H1 (cell line): ENCODE measurements around the gene SAMD15. TPM values are rescaled to one million over a fixed set of nuclear protein-coding genes. Genes with fewer than 3 reads are reported as not detected.

Source experiments
- ATF3 ChIP-seq: IDR thresholded peaks from 2 replicates; pipeline ENCODE4 v1.6.1; 2011; ENCODE audit warnings: low read depth, mild to moderate bottlenecking, low read length; ENCODE audit not compliant: insufficient read depth
- CBX5 ChIP-seq: fragments of 300-800, 300-1000 bp; sonication (generic); IDR thresholded peaks from 2 replicates; pipeline ENCODE4 v1.7.1; 2016; ENCODE audit warnings: antibody characterized with exemption, low read length, low read depth
- CHD7 ChIP-seq: fragments of 300-600 bp; sonication (generic); IDR thresholded peaks from 2 replicates; pipeline ENCODE4 v1.7.1; 2012; ENCODE audit warnings: low read length, moderate library complexity, mild to moderate bottlenecking, inconsistent platforms; ENCODE audit not compliant: insufficient replicate concordance
- GABPA ChIP-seq: IDR thresholded peaks from 2 replicates; pipeline ENCODE4 v1.6.1; 2011; ENCODE audit warnings: mild to moderate bottlenecking, low read length, moderate library complexity, borderline replicate concordance; ENCODE audit not compliant: insufficient read depth
- HDAC2 ChIP-seq, 2 experiments: fragments of 300-600 bp in 1 of 2; sonication (generic) in 1 of 2; IDR thresholded peaks; 2 replicates each; pipeline ENCODE4 v1.6.1; 2011 to 2012; ENCODE audit warnings: low read depth in 2 of 2, low read length in 2 of 2, mild to moderate bottlenecking in 2 of 2, moderate library complexity in 2 of 2, borderline replicate concordance in 1 of 2, inconsistent platforms in 1 of 2
- KDM1A ChIP-seq: fragments of 200-600, 300-600 bp; sonication (generic); IDR thresholded peaks from 2 replicates; pipeline ENCODE4 v1.7.1; 2016; ENCODE audit warnings: mild to moderate bottlenecking, low read length, borderline replicate concordance
- MAFK ChIP-seq: IDR thresholded peaks from 2 replicates; pipeline ENCODE4 v1.6.1; 2012; ENCODE audit warnings: low read depth, mild to moderate bottlenecking, improper control_type of control experiment, low read length
- NANOG ChIP-seq: IDR thresholded peaks from 2 replicates; pipeline ENCODE4 v1.6.1; 2011; ENCODE audit warnings: low read length, low read depth, mild to moderate bottlenecking, inconsistent platforms; ENCODE audit not compliant: insufficient read depth, poor library complexity, severe bottlenecking
- SIX5 ChIP-seq: IDR thresholded peaks from 2 replicates; pipeline ENCODE4 v1.6.1; 2011; ENCODE audit warnings: mild to moderate bottlenecking, low read depth, low read length
- SP1 ChIP-seq: IDR thresholded peaks from 2 replicates; pipeline ENCODE4 v1.6.1; 2011; ENCODE audit warnings: low read depth, low read length
- SUZ12 ChIP-seq: fragments of 200-600 bp; sonication (generic); IDR thresholded peaks from 2 replicates; pipeline ENCODE4 v1.6.1; 2012; ENCODE audit warnings: mild to moderate bottlenecking, inconsistent platforms, low read length, moderate library complexity, mixed read lengths
- polyA plus RNA-seq, 7 experiments: library from polyadenylated mRNA; depleted of rRNA in 3 of 7; stranded (reverse) in 5 of 7; unstranded in 2 of 7; fragments of >200 nt in 5 of 7; fragments of 200-250 nt in 2 of 7; gene quantifications; 1 replicate in 5 of 7; 2 replicates in 1 of 7; 4 replicates in 1 of 7; pipeline versions ENCODE4 v1.2.1 to v1.2.3, GENCODE V29; 2011 to 2013; ENCODE audit warnings: missing spikeins in 2 of 7, mixed read lengths in 2 of 7
- total RNA-seq: library from RNA; stranded (reverse); fragmentation: NEBNext Ultra II Directional; extraction: Animal tissue kit (Norgen Biotek cat#: 25700); gene quantifications from 2 replicates; pipeline ENCODE4 v1.2.1, GENCODE V29; 2021

Gene SAMD15
- total and polyA plus RNA-seq, 2 of the 8 experiments (the other 6 are each of a cell fraction or from before 2014, with no cell fraction given) = 0.17 to 1.0 TPM

- TF ChIP-seq CHD7 = no peak
- no peak for TF ChIP-seq ATF3
- TF ChIP-seq NANOG = no peak
- no peak for TF ChIP-seq GABPA
- TF ChIP-seq SIX5 = no peak
- no peak for TF ChIP-seq SP1
- TF ChIP-seq SUZ12 = no peak
- no peak for TF ChIP-seq HDAC2 (IDR thresholded peaks at IDR 0.05; ENCODE audit: borderline replicate concordance in 1 of 2, low read depth in 2 of 2, low read length in 2 of 2)
- TF ChIP-seq CBX5 = no peak
- TF ChIP-seq MAFK = no peak
- TF ChIP-seq KDM1A = no peak
Observed at GRCh38 chr14:77369285-77369684, 7.9 kb upstream of the SAMD15 start (continued).
